Fibroblast of skin of left quadriceps (primary cell): ENCODE results near the gene HACD3.

Experiments
- DNase-seq, 2 experiments: peaks; one replicate each; pipeline ENCODE4 v3.0.0-alpha.2; 2013; ENCODE audit warnings: low read depth in 2 of 2

The HACD3 gene, protein sequence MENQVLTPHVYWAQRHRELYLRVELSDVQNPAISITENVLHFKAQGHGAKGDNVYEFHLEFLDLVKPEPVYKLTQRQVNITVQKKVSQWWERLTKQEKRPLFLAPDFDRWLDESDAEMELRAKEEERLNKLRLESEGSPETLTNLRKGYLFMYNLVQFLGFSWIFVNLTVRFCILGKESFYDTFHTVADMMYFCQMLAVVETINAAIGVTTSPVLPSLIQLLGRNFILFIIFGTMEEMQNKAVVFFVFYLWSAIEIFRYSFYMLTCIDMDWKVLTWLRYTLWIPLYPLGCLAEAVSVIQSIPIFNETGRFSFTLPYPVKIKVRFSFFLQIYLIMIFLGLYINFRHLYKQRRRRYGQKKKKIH

DNA sequence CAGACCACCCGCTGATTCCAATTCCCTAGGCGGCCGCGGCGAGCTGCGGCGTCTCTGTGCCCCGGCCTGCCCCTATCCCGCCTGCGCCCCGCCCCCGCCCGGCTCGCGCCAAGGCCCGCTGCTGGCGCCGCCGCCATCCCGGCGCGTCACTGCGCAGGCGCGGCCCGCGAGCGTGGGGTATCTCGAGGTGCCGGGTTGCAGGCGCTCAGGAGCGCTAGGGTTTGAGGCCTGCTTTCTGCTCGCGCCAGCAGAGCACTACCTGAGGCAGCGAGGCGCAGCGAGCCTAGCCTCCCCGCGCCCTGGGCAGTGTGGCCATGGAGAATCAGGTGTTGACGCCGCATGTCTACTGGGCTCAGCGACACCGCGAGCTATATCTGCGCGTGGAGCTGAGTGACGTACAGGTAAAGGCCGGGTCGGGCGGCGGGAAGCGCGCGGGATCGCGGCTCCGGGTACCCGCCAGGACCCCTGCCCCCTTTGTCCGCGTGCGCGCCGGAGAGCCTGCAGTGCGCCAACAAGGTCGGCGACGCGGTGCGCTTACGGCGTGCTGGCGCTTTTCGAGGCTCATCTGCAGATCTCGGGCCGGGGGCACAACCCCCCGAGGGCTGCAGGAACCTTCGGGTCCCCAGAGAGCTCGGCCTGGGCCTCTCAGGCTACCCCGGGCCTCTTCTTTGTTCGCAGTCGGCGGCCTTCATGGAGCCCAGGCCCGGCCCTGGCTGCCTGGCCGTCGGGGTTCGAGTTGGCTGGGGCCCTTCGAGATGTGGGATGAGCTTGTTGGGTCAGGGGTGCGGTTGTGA, at the start of gene HACD3:
HACD3 (plus strand) TSS at position 146 of the 794 bp plus-strand sequence; CDS start at position 315, 169 bp downstream.
- DNase-seq, result peak; percentile 59 to 63

DNA sequence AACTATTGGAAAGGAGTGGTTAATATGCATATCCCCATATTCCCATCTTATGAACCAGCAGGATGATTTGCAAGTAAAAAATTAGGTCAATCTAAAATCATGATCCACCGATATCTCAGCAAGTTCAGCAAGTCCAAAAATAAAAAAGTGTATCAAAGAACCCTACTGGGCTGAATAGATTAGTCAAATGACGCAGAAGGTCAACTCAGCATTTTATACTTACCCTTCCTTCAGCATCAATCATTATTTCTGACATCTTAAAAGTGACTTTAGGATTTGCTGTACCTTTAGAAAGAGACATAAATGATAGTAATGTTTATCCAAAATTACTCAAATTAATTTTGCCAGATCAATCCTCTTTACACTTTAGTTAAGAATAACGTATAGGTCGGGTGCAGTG, 45.4 kb upstream of the HACD3 start:
- DNase-seq, result no peak

DNA sequence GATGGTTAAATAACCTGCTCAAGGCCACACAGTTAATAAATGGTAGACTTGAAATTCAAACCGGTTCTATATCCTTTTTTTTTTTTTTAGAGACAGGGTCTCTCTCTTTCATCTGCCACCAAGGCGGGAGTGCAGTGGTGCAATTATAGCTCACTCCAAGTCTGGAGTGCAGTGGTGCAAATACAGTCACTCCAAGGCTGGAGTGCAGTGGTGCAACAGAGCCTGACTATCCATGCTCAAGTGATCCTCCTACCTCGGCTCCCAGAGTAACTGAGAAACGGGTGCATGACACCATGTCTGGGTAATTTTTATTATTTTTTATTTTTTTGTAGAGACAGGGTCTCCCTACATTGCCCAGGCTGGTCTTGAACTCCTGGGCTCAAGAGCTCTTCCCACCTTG, 36.2 kb upstream of the HACD3 start:
- DNase-seq, result no peak

DNA sequence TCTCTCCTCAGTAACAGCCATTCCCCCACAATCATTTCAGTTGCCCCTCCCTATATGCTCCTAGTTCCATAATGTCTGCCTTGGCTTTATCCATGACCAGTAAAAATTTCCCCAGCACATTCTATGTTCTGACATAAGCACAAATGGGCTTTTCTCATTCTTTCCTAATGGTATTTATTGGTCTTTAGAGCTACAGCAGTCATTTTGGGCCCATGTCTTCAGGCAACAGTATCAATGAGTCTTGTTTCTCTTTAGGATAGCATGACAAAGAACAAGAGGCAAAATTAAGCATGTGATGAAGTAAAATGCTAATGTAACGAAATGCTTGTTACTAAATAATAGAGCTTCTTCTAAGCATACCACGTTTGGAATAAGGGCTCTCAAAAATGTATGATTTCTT, 20.9 kb upstream of the HACD3 start:
- DNase-seq, result no peak

DNA sequence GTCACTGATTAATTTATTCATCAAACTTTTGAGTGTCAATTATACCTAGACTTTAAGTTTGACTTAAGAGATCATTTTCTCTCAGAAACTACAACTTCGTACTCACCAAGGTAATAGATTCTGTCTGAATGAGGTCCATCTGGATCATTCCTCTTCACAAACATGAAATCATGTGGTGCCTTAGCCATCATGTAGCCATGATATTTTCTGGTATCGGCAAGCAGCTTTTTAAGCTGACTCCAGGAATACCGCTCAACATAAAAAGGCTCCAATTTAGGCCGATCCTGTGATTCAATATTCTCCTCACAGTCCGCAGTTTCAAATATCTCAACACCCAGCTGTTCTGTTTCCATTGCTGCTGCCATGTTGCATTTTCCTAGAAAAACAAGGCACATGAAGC, 18.1 kb upstream of the HACD3 start:
- DNase-seq, result no peak

DNA sequence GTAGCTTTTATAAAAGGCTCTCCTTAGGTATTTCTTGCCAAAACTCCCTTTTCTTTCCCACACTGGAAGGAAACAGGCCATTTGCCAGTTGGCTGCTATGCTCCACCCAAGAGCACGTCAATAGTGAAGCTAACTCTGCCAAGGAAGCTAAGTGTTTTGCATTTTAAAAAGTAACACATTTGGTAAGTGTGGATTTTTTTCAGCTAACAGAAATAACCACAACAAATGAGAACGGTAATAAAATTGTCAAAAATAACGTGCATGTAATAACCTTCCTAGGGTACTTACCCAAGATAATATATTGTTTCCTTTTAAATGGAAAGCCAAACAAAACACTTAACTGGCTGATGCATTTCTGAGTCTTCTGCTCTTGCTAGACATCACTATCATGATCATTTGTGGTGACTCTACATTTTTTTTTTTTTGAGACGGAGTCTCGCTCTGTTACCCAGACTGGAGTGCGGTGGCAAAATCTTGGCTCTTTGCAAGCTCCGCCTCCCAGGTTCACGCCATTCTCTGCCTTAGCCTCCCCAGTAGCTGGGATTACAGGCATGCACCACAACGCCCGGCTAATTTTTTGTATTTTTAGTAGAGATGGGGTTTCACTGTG, 17.4 kb upstream of the HACD3 start:
- no peak for DNase-seq

DNA sequence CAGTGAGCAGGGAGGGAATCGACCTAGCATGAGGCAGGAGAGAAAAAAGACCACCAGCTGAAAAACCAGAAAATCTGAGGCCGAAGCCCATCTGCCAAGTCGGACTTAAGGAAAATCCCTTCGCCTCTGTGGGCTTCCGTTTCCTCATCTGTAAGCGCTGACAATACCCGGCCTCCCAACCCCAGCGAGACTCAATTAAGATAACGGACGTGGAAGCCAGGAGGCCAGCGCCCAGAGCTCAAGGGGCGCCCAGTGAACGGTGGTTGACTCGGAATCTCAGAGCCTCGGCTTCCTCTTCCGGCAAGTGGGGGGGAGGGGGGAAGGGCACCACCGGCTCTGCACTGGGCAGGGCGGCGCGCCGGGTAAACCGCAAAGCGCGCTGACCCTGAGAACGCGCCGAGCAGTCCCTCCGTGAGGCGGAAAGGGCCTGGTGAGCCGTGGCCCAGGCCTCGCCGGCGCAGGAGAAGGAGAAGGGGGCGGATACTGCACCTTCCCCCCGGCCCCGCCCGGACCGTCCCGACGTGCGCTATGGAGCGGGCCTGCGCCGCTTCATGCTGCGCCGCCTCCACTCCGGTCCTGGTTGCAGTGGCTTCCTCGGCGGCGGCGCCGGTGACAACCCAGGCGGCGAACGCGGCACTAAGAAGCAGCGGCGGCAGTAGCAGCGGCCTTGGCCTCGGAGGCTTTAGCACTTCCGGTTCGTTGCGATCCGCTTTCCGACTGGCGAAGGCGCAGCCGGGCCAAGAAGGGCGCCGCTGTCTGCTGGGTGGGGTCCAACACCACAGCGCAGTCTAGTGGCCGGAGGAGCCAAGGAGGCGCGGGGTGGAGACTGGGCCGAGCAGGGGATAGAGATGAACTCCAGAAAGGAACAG, 13.0 kb upstream of the HACD3 start, which contains the start of gene DPP8:
DPP8 (minus strand) TSS at position 693 of the 869 bp plus-strand sequence. CDS start 5,136 bp downstream, outside the sequence.
- DNase-seq, result peak; percentile 83 to 85

DNA sequence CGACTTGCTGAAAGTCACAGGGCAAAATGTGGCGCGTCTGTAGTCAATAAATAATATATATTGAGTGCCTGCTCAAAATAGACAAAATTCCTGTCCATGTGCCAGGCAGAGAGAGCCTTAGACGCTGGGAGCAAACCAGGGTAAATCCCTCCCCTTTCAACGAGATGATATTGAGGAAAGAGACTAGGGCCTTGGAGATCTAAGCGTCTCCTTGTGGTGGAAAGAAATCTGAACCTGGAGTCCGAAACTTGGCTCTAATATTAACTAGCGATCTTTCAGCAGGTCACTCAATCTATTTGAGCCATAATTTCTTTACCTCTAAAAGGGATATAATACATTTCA, 12.4 kb upstream of the HACD3 start:
- DNase-seq, result no peak

DNA sequence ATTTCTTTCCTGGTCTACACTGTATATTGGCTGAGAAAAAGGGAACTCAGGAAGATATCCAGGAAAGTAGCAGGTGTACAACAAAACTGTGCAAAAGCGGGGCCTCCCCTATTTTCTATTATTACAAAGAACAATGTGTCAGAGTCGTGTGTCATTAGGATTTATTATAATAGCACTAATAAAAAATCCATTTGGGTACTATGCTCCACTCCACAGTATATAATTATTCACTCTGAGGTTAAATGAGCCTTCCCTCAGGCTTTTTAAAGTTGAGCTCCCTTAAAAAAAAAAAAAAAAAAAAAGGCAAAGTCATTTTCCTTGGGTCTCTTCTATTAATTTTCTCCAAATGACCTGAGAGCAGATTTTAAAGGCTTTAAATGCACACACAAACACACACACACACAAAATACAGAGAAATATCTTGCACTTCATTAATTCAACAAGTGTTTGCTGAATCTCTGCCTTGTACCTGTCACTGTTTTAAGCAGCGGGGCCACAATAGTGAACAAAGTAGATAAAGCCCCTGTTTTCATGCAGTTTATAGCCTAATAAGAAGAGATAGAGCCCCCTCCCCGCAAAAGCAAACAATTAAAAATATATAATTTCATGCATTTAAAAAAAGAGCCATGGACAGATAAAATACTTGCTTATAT, 11.5 kb upstream of the HACD3 start:
- no peak for DNase-seq

DNA sequence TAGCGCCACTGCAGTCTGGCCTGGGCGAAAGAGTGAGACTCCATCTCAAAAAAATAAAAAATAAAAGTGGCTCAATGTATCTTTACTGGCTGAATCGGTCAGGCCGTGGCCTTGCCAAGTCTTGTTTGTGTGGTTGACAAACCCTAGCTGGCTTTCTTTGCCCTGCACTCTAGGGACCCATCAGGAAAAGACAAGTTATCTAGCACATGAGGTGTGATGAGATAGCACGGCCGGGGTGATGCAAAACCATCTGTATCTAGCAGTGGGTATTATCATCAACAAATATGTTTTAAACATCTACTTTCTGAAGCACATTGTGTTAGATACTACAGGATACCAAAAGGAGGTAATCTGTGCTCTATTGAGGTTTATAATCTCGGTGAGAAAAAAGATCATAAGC, 8.9 kb upstream of the HACD3 start:
- DNase-seq, result no peak

DNA sequence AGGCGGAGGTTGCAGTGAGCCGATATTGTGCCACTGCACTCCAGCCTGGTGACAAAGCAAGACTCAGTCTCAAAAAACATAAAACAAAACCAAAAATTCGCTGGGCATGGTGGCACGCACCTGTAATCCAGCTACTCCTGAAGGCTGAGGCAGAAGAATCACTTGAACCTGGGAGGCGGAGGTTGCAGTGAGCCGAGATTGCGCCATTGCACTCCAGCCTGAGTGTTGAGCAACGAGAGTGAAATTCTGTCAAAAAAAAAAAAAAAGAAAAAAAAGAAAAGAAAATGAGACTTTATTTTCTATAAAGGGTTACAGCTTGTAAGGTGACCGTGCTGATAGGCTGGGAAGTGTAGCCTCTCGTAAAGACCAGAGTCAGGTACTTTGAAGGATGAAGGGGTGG, 6.0 kb upstream of the HACD3 start:
- no peak for DNase-seq

DNA sequence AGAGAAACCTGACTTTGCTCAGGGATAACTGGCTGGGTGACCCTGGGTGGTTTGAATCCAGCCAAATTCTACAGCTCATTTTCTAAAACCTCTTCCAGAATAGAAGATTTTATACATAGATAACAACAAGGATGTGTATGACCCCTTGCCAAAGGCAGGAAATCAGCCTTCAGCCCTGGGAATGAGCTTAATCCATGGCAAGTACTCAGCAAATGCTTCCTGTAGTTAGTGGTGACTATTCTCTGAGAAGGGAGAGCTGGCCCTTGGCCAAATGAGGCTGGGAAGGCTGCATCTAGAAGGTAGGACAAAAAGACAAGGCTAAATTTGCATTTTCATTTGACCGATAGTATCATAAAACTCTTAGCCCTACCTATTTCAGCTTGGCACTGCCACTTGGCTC, 4.6 kb upstream of the HACD3 start:
- DNase-seq, result no peak

DNA sequence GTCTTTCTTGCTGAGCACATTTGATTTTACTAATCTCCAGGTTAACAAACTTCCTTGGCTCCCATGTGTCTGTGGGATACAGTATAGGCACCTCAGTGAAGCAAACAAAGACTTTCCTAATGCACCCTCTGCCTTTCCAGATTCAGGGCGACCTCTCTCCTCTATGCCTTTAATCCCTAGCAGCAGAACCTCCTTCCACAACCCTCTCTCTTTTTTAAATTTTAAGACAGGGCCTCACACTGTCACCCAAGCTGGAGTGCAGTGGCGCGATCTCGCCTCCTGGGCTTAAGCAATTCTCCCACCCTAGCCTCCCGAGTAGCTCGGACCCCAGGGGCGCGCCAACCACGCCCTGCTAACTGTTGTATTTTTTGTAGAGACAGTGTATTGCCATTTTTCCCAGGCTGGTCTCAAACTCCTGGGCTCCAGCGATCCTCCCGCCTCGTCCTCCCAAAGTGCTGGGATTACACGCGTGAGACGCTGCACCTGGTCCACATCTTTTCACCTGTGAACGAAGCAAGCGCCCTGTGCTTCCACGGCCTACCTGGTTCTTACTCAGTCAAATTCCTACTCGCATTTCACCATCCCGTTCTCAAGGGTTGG, 1.7 kb upstream of the HACD3 start:
- no peak for DNase-seq

DNA sequence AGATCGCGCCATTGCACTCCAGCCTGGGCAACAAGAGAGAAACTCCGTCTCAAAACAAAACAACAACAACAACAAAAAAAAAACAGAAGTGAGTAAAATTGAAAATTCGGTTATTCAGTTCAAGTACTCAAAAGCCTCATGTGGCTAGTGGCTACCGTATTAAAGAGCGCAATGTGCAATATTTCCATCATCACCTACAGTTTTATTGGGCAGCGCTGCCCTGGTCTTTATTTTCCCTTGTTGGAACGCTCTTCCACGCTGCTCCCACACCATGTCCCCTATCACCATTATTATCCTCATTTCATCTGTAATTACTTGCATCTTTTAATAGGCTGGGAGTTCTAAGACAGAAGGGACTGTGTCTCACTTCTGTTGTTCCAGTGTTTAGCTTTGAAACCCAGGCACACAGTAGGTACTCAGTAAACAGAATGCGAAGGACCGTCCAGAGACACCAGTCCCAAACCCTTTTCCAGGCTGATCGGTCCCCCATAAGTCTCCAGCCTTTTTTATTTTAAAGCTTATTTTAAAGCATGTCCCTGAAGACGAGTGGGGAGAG, 423 bp upstream of the HACD3 start:
- no peak for DNase-seq

DNA sequence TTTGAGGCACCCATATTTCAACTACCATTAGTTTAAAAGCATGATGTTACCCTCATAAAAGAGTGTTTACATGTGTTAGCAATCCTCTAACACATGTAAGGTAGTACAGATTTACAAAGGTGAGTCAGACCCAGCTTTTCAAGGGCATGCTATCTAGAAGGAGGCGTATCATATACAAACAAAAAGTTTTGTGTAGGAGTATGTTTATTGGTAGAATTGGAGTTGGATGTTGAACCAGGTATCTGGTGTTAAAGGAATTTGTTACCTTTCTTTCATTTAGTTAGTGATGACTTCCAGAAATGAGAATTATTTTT, 2.4 kb downstream of the HACD3 start:
- DNase-seq, result no peak

DNA sequence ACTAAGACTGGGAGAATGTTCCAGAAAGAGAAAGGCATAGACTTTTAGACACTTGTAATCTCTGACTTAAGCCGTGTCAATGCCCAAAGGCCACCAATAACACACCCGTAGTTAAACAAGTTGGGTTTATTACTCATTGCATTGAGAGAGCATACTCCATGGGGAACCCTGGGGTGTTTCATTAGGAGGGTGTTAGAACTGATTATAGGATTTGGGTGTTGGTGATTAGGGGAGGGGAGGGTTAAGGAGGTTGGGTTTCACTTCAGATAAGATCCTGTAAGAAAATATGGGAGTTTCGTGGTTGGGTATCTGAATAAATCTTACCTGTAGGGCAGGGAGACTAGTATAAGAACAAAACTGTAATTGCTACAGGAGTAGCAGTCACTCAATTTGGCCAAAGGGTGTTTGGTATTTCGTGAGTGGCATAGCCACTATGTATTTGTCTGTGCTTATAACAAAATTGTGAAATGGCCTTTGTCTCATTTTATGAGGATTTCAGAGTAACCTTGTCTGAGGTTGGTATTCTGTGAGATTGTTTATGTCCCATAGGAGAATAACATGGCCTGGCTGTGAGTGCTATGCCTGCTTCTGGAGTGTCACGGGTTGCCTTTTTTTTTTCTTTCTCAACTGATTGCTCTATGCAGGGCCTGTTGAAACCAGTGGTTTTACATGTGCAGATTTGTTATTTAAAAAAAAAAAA, 2.9 kb downstream of the HACD3 start:
- DNase-seq, result no peak

DNA sequence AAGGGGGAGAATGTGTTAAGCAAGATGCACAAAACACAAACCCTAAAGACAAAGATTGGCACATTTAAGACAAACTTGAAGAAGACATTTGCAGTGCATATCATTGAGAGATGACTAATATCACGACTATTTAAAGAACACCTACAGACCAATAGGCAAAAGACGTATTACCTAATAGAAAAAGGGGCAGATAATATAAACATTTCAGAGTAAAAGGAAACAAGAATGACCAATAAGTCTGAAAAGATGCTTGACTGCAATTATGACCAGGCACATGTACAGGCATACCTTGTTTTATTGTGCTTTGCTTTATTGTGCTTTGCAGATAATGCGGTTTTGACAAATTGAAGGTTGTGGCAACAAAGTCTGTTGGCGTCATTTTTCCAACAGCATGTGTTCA, 4.9 kb downstream of the HACD3 start:
- no peak for DNase-seq

DNA sequence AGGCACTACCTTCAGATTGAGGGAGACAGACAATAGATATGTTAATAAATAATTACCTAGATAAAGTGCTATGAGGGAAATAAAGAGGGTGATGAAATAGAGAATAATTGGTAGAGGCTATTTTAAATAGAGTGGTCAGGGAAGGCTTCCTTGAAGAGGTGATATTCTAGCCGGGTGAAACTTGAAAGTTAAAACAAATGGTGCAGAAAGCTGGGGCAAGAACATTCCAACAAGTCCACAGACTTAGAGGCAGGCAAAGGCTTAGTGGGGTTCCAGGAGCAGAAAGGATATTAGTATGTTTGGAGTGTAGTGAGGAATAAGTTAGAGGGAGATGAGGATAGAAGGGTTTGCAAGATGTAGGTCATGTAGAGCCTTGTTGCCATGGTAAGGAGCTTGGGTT, 10.1 kb downstream of the HACD3 start:
- no peak for DNase-seq

DNA sequence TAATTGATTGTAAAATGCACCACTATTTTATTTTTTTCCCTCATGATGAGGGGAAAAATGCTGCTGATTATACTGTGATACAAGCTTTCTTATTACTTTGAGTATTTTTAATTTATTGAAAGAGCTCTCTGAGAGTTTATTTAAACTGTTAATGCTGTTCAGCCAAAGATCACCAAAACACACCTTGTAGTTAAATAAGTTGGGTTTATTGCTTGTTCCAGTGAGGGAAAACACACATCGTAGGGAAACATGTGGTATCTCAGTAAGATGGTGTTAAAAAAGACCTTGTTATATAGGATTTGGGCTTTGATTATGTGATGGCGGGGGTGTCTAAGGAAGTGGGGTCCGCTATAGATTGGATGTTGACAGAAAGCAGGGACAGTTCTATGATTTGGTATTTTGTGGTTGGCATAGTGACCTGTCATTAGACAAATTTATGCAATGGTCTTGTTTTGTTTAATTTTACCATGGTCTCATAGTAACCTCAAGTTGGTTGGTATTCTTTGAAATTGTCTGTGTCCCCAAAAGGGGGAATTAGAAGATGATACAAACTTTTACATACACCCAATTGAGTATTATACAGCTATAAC, 11.1 kb downstream of the HACD3 start:
- DNase-seq, result no peak

DNA sequence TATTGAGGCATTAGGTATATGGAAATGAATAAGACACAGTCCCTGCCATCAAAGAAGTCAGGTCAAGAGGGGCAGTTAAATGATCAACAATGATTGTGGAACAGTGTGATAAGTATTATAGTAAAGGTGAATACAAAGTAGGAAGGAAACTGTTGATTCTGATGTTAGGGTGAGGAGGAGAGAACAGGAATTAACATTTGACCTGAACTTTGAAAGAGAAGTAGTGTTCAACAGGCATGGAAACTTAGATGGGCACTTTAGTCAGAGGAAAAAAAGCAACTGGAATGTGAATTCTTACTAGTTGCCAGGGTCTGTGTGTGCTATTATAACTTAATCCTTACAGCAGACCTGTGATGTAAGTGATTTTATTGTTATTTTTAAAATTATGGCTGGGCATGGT, 17.6 kb downstream of the HACD3 start:
- no peak for DNase-seq
